Measurements from ENCODE around the gene SRRD.

The SRRD gene

GRCh38 chr22:26448334-26448733, 35.3 kb upstream of the SRRD start:
- H3K4me3 ChIP-seq (ENCODE audit: low read depth, low read length): no peak overlapping the region
- TF ChIP-seq, protein P1, sequence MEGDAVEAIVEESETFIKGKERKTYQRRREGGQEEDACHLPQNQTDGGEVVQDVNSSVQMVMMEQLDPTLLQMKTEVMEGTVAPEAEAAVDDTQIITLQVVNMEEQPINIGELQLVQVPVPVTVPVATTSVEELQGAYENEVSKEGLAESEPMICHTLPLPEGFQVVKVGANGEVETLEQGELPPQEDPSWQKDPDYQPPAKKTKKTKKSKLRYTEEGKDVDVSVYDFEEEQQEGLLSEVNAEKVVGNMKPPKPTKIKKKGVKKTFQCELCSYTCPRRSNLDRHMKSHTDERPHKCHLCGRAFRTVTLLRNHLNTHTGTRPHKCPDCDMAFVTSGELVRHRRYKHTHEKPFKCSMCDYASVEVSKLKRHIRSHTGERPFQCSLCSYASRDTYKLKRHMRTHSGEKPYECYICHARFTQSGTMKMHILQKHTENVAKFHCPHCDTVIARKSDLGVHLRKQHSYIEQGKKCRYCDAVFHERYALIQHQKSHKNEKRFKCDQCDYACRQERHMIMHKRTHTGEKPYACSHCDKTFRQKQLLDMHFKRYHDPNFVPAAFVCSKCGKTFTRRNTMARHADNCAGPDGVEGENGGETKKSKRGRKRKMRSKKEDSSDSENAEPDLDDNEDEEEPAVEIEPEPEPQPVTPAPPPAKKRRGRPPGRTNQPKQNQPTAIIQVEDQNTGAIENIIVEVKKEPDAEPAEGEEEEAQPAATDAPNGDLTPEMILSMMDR (IDR thresholded peaks at IDR 0.05; ENCODE audit: low read depth, low read length, missing control alignments): no peak
- DNase-seq (ENCODE audit: low read depth): no peak

DNA sequence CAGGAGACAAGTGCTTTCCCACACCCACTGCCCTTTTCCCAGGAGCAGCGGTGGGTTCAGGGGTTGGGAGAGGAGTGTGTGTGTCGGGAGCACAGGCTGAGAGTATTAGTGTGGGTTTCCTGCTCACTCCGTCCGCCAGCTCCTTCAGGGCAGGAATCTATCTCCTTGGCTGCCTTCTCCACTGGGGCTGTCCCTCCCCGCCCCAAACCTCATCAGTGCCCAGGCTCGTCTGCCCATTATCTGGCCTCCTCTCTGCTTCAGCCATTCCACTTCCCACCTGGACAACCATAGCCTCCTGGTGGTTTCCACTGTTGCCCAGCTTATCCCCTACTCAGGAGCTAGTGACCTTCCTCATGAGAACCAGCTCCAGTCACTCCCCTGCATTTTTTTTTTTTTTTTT, 34.7 kb upstream of the SRRD start:
- TF ChIP-seq, protein P1 (IDR thresholded peaks at IDR 0.05; ENCODE audit: low read depth, low read length, missing control alignments): no peak
- no peak for DNase-seq (ENCODE audit: low read depth)
- no peak overlapping the region for H3K4me3 ChIP-seq (ENCODE audit: low read depth, low read length)

- H3K4me3 ChIP-seq (ENCODE audit: low read depth, low read length): no peak overlapping the region
- TF ChIP-seq, protein P1 (IDR thresholded peaks at IDR 0.05; ENCODE audit: low read depth, low read length, missing control alignments): no peak
- DNase-seq (ENCODE audit: low read depth): no peak
Measured at GRCh38 chr22:26450453-26451185, 33.1 kb upstream of the SRRD start.

DNA sequence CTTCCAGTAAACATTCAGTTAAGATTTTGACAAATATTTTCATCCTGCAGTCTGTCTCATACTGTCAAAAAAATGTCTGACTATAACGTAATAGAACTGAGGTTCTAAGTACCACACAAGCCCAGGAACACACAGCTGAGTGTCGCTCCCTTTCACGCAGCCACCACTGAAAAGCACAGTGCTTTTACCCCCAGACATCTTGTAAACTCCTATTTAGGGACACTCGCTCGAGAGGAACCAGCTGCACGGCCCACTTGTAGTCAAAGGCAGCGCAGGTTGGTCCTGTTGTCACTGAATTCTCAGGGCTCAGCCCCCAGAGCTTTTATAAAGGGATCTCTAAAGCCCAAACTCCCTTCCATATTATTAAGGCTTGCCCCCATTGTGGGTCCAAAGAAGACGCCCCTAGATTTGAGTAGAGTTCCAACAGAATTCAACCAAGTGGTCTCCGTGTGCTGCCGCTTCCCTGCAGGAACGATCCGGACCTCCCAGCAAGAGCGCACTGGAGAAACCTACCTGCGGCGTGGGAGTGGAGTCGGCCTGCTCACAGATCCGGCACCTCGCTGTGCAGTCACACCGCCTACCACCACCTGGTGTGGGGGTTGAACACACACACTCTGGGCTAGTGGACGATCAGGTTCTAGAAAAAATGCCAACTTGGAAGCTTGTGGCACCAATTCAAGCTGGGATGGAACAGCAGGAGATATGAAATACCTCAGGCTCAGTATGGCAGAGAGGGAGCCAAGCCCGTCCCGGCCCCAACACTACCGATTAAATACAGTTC, 31.3 kb upstream of the SRRD start:
- no peak for DNase-seq (ENCODE audit: low read depth)
- H3K4me3 ChIP-seq (ENCODE audit: low read depth, low read length): no peak overlapping the region
- TF ChIP-seq, protein P1 (IDR thresholded peaks at IDR 0.05; ENCODE audit: low read depth, low read length, missing control alignments): no peak

GRCh38 chr22:26453216-26453615, 30.5 kb upstream of the SRRD start:
- TF ChIP-seq, protein P1 (IDR thresholded peaks at IDR 0.05; ENCODE audit: low read depth, low read length, missing control alignments): no peak
- DNase-seq (ENCODE audit: low read depth): no peak
- no peak overlapping the region for H3K4me3 ChIP-seq (ENCODE audit: low read depth, low read length)

DNA sequence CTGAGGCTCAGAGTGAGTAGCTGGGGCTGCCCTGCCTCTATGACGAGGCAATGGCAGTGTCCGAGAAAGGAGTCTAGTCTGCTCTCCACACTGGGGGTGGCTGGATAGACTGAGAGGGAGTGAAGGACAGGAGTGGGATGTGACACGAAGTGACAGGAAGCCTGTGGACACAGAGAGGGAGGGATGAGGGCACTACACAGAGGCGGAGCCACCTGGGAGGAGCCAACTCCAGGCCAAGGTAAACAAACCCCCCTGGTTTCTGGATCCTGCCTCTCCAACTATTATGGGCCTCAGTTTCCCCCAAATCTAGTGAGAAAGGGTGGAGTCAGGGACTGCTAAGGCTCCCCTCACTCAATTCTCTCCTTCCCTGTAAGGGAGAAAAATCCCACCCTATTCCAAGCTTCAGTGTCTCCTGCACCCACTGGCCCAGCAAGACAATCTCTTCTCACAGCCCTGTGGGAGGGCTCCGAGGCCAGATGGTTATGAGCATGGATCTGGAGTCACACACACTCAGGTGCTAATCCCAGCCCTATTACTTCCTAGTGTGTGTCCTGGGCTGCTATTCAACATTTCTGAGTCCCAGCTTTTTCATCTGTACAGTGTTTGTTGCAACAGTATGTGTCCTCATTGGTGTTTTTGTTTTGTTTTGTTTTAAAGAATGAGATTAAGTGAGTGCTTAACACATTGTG, 29.7 kb upstream of the SRRD start:
- DNase-seq (ENCODE audit: low read depth): no peak
- TF ChIP-seq, protein P1 (IDR thresholded peaks at IDR 0.05; ENCODE audit: low read depth, low read length, missing control alignments): no peak
- no peak overlapping the region for H3K4me3 ChIP-seq (ENCODE audit: low read depth, low read length)
